ENCODE results near the gene PLPP6.

DNA sequence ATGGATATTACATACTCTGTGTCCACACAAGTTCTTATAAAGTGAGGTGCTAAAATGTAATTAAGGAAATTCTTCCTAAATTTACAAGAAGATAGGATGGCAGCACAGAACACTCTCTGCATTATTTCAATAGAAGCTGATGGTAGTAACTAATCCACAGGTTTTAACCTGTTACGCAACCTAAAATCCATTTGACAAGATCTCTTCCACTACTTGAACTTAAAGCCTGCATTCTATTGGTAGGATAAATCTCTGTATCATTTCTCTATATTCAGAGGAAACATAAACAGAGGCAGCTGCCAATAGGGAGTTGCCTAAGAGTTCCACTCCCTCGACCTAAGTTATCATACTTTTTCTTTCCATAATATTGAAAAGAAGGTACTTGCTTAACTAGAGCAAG is 38.8 kb downstream of the PLPP6 start:
- no peak for TF ChIP-seq POLR2AphosphoS5 (IDR thresholded peaks at IDR 0.05; ENCODE audit: low read depth, low read length)
- no peak for TF ChIP-seq POLR2A (IDR thresholded peaks at IDR 0.05; ENCODE audit: low read depth, low read length)
- TF ChIP-seq TAF1 (IDR thresholded peaks at IDR 0.05; ENCODE audit: low read depth, low read length): no peak
